Ovary (tissue), 9 donors: ENCODE results near the gene CYTL1. TPM values are rescaled to one million over a fixed set of nuclear protein-coding genes. Genes with fewer than 3 reads are reported as not detected.

Experiments used
- DNase-seq, 5 donors: peaks; one replicate each; pipeline ENCODE4 v3.0.0-alpha.2; 2019 to 2020
- H3K27ac ChIP-seq, 2 donors: fragments of 200-600 bp; one replicate each; pipeline versions ENCODE4 v1.5.1 to v1.8.0; 2019 to 2022
- H3K27me3 ChIP-seq: fragments of 200-600 bp; one replicate; pipeline ENCODE4 v1.8.0; 2022
- H3K36me3 ChIP-seq: fragments of 200-600 bp; sonication (generic); one replicate; pipeline ENCODE4 v1.5.1; 2019
- H3K4me1 ChIP-seq: one replicate; pipeline ENCODE4 v1.8.1; 2013; ENCODE audit warnings: mild to moderate bottlenecking, moderate library complexity; ENCODE audit not compliant: insufficient read depth
- H3K4me3 ChIP-seq: fragments of 200-600 bp; sonication (generic); one replicate; pipeline ENCODE4 v1.5.1; 2017
- H3K9me3 ChIP-seq, 2 donors: fragments of 200-600 bp in 1 of 2; sonication (generic) in 1 of 2; one replicate each; pipeline versions ENCODE4 v1.5.1 to v1.8.1; 2013 to 2019; ENCODE audit warnings: mild to moderate bottlenecking in 1 of 2, moderate library complexity in 1 of 2
- CTCF ChIP-seq, 3 donors: fragments of 450-650 bp in 2 of 3; fragments of 200-600 bp in 1 of 3; IDR thresholded peaks; one replicate each; pipeline versions ENCODE4 v1.5.1 to v1.8.0; 2016 to 2022; ENCODE audit warnings: antibody characterized with exemption in 3 of 3, mild to moderate bottlenecking in 1 of 3
- EP300 ChIP-seq: sonication (generic); formaldehyde crosslinking; IDR thresholded peaks from one replicate; pipeline ENCODE4 v1.6.1; 2017; ENCODE audit warnings: antibody characterized with exemption
- POLR2A ChIP-seq: fragments of 450-650 bp; IDR thresholded peaks from one replicate; pipeline ENCODE4 v1.6.1; 2017; ENCODE audit warnings: antibody characterized with exemption, mild to moderate bottlenecking, moderate library complexity
- WGBS, 3 donors: extraction: QIAGEN DNeasy Blood & Tissue Kit in 1 of 3; methylation state at CpG; one replicate each; pipeline versions ENCODE4 v1.1.5 to v1.1.7; 2013 to 2017; 5-methylcytosine and 5-hydroxymethylcytosine counted together
- intact Hi-C, 4 donors: fragments of 100-400 bp; cut with DNase I; formaldehyde crosslinking; loops; one replicate each; pipeline versions ENCODE4 v1.11.0 to v1.15.1; 2022 to 2023
- polyA plus RNA-seq, 2 donors: library from polyadenylated mRNA; stranded (reverse); fragments of 200-250 nt in 1 of 2; fragments of 350-450 nt in 1 of 2; fragmentation: Illumina TruSeq in 1 of 2; extraction: RNeasy Lipid Tissue Mini Kit (QIAGEN cat#74804) in 1 of 2; gene quantifications; one replicate each; pipeline ENCODE4 v1.2.3, GENCODE V29; 2013 to 2014
- total RNA-seq, 7 donors: library from RNA; depleted of rRNA in 2 of 7; stranded (reverse); fragments of >200 nt in 2 of 7; fragmentation: NEBNext Ultra II Directional in 3 of 7; extraction: Animal tissue kit (Norgen Biotek cat#: 25700) in 3 of 7; gene quantifications; one replicate each; pipeline versions ENCODE4 v1.1.0 to v1.2.4, GENCODE V29; 2016 to 2023
- donor health status: DM: no; HTN: no; CAD: no; lungs with moderate emphysema.
- donor health status: DM: no; HTN: no; CAD: no.
- donor health status: Bipolar disorder and iron deficiency.
- donor health status: DM: yes; HTN: yes; CAD: no.
- donor health status: DM: no; HTN: no; CAD: no.
- donor health status: DM: yes; HTN: yes; CAD: no.

Gene CYTL1
- total and polyA plus RNA-seq, 9 donors = 0.97 to 5.6 (median 1.6) TPM

- no peak for DNase-seq
- H3K4me3 ChIP-seq = no peak overlapping the region
- H3K27ac ChIP-seq = no peak overlapping the region
- peaks cover 9% of the 10 kb centered on the region for H3K4me1 ChIP-seq
- no peaks in the 10 kb centered on the region for H3K36me3 ChIP-seq
- H3K9me3 ChIP-seq = no peaks in the 10 kb centered on the region
- TF ChIP-seq CTCF (IDR thresholded peaks at IDR 0.05) (no peak), POLR2A (no peak), EP300 (no peak)
- H3K27me3 ChIP-seq = no peaks in the 10 kb centered on the region
- 80 to 86% (median 84%) methylated on average over 10 of the region's 10 CpGs for WGBS, 3 donors
- intact Hi-C loops = no loop called here
Observed at GRCh38 chr4:4987656-4988055, 31.6 kb downstream of the CYTL1 start.

GRCh38 chr4:4986841-4987240, 32.4 kb downstream of the CYTL1 start:
- H3K27ac ChIP-seq = no peak overlapping the region
- H3K27me3 ChIP-seq = no peaks in the 10 kb centered on the region
- 75 to 88% (median 86%) methylated on average over 5 of the region's 5 CpGs for WGBS, 3 donors
- no peak overlapping the region for H3K4me3 ChIP-seq
- no peaks in the 10 kb centered on the region for H3K36me3 ChIP-seq
- no peak for DNase-seq
- intact Hi-C loops = no loop called here
- no peaks in the 10 kb centered on the region for H3K9me3 ChIP-seq
- no peak for TF ChIP-seq EP300
- TF ChIP-seq CTCF (IDR thresholded peaks at IDR 0.05) = no peak
- TF ChIP-seq POLR2A = no peak
- peaks cover 9% of the 10 kb centered on the region for H3K4me1 ChIP-seq

GRCh38 chr4:4985844-4986243, 33.4 kb downstream of the CYTL1 start:
- no peaks in the 10 kb centered on the region for H3K27me3 ChIP-seq
- no peak overlapping the region for H3K27ac ChIP-seq
- H3K4me3 ChIP-seq = no peak overlapping the region
- intact Hi-C loops = no loop called here
- TF ChIP-seq EP300 (no peak), POLR2A (no peak), CTCF (IDR thresholded peaks at IDR 0.05) (no peak)
- no peaks in the 10 kb centered on the region for H3K9me3 ChIP-seq
- H3K36me3 ChIP-seq = no peaks in the 10 kb centered on the region
- no peak for DNase-seq
- peaks cover 1% of the 10 kb centered on the region for H3K4me1 ChIP-seq
- 81 to 100% (median 83%) methylated on average over 1 of the region's 1 CpG for WGBS, 3 donors

GRCh38 chr4:4985036-4985435, 34.2 kb downstream of the CYTL1 start:
- Histone ChIP-seq H3K9me3 (no peaks in the 10 kb centered on the region), H3K27ac (no peak overlapping the region), H3K4me1 (no peaks in the 10 kb centered on the region), H3K36me3 (no peaks in the 10 kb centered on the region), H3K4me3 (no peak overlapping the region), H3K27me3 (no peaks in the 10 kb centered on the region)
- TF ChIP-seq EP300 (no peak), POLR2A (no peak), CTCF (IDR thresholded peaks at IDR 0.05) (no peak)
- WGBS, 3 donors = 80 to 94% (median 90%) methylated on average over 2 of the region's 2 CpGs
- DNase-seq = no peak
- intact Hi-C loops = no loop called here

GRCh38 chr4:4984186-4984585, 35.1 kb downstream of the CYTL1 start:
- TF ChIP-seq EP300 (no peak), CTCF (IDR thresholded peaks at IDR 0.05) (no peak), POLR2A (no peak)
- 79 to 88% (median 82%) methylated on average over 2 of the region's 2 CpGs for WGBS, 3 donors

More at GRCh38 chr4:4984186-4984585, 35.1 kb downstream of the CYTL1 start:
- DNase-seq = no peak
- intact Hi-C loops = no loop called here
- Histone ChIP-seq H3K9me3 (no peaks in the 10 kb centered on the region), H3K27ac (no peak overlapping the region), H3K4me1 (no peaks in the 10 kb centered on the region), H3K36me3 (no peaks in the 10 kb centered on the region), H3K4me3 (no peak overlapping the region), H3K27me3 (no peaks in the 10 kb centered on the region)
